ENCODE results near the gene LEMD2.

- no peak for TF ChIP-seq CTCF (conservative IDR thresholded peaks at IDR 0.05; ENCODE audit: low read depth, low read length)
- no peak for TF ChIP-seq BHLHE40 (IDR thresholded peaks at IDR 0.05; ENCODE audit: low read depth, low read length)
- TF ChIP-seq POLR2A (IDR thresholded peaks at IDR 0.05; ENCODE audit: low read depth, low read length) = no peak
- no peak for TF ChIP-seq MXI1 (IDR thresholded peaks at IDR 0.05; ENCODE audit: borderline replicate concordance, low read depth, low read length)
- TF ChIP-seq RFX5 (IDR thresholded peaks at IDR 0.05; ENCODE audit: low read depth, low read length) = no peak
- no peak for TF ChIP-seq CEBPB (IDR thresholded peaks at IDR 0.05; ENCODE audit: low read depth, low read length)
- TF ChIP-seq USF2 (IDR thresholded peaks at IDR 0.05; ENCODE audit: low read depth, low read length) = no peak
These were observed 26.2 kb downstream of the LEMD2 start for GRCh38 chr6:33762713-33763112.
